DOHH2 (cell line): ENCODE results near the gene GLI3.

Experiments used
- H3F3A ChIP-seq: fragments of 200-600 bp; sonication (generic), shearing (Covaris generic); 2 replicates; pipeline ENCODE4 v1.6.0; 2016; ENCODE audit warnings: antibody characterized with exemption, mild to moderate bottlenecking; ENCODE audit not compliant: control insufficient read depth, insufficient read depth
- H3K27ac ChIP-seq: fragments of 200-600 bp; sonication (generic); 2 replicates; pipeline ENCODE4 v1.5.1; 2014; ENCODE audit warnings: low read depth, mild to moderate bottlenecking, low read length, moderate library complexity
- H3K27me3 ChIP-seq: fragments of 200-600 bp; sonication (generic); 2 replicates; pipeline ENCODE4 v1.6.1; 2014; ENCODE audit warnings: mild to moderate bottlenecking, low read length, mixed read lengths; ENCODE audit not compliant: control insufficient read depth
- H3K36me3 ChIP-seq: fragments of 200-600 bp; sonication (generic); 2 replicates; pipeline ENCODE4 v1.6.1; 2014; ENCODE audit warnings: mild to moderate bottlenecking, low read length, moderate library complexity, mixed read lengths; ENCODE audit not compliant: control insufficient read depth
- H3K4me1 ChIP-seq: fragments of 200-600 bp; sonication (generic); 2 replicates; pipeline ENCODE4 v1.6.1; 2014; ENCODE audit warnings: mild to moderate bottlenecking, low read length, mixed read lengths; ENCODE audit not compliant: control insufficient read depth
- H3K4me2 ChIP-seq: fragments of 200-600 bp; sonication (generic); 2 replicates; pipeline ENCODE4 v1.6.0; 2014; ENCODE audit warnings: mild to moderate bottlenecking, low read length, moderate library complexity
- H3K4me3 ChIP-seq: fragments of 200-600 bp; sonication (generic); 2 replicates; pipeline ENCODE4 v1.5.1; 2014; ENCODE audit warnings: mild to moderate bottlenecking, low read length, mixed read lengths
- H3K79me2 ChIP-seq: fragments of 200-600 bp; sonication (generic); 2 replicates; pipeline ENCODE4 v1.6.1; 2014; ENCODE audit warnings: mild to moderate bottlenecking, low read length, mixed read lengths; ENCODE audit not compliant: control insufficient read depth
- H3K9me2 ChIP-seq: fragments of 200-600 bp; sonication (generic); replicated peaks from 2 replicates; pipeline ENCODE4 v1.6.1; 2014; ENCODE audit warnings: mild to moderate bottlenecking, low read length, mixed read lengths; ENCODE audit not compliant: control insufficient read depth
- H3K9me3 ChIP-seq: fragments of 200-600 bp; sonication (generic); 2 replicates; pipeline ENCODE4 v1.6.1; 2014; ENCODE audit warnings: antibody characterized with exemption, low read length, mixed read lengths; ENCODE audit not compliant: control insufficient read depth, insufficient read depth
- H4K20me1 ChIP-seq: fragments of 200-600 bp; sonication (generic); 2 replicates; pipeline ENCODE4 v1.6.0; 2014; ENCODE audit warnings: low read depth, mild to moderate bottlenecking, antibody characterized with exemption, low read length, moderate library complexity; ENCODE audit not compliant: control insufficient read depth, insufficient read depth
- EZH2phosphoT487 ChIP-seq: fragments of 200-600 bp; sonication (generic); IDR thresholded peaks from 2 replicates; pipeline ENCODE4 v1.6.1; 2017; ENCODE audit warnings: borderline replicate concordance, mild to moderate bottlenecking, antibody characterized with exemption, low read length, moderate library complexity, mixed read lengths
- TF ChIP-seq, protein P1 (sequence below): fragments of 200-600 bp; sonication (generic); IDR thresholded peaks from one replicate; pipeline ENCODE4 v1.5.1; 2014; ENCODE audit warnings: antibody characterized with exemption, mild to moderate bottlenecking, low read depth, low read length; ENCODE audit not compliant: poor library complexity, severe bottlenecking

GLI3 gene

DNA sequence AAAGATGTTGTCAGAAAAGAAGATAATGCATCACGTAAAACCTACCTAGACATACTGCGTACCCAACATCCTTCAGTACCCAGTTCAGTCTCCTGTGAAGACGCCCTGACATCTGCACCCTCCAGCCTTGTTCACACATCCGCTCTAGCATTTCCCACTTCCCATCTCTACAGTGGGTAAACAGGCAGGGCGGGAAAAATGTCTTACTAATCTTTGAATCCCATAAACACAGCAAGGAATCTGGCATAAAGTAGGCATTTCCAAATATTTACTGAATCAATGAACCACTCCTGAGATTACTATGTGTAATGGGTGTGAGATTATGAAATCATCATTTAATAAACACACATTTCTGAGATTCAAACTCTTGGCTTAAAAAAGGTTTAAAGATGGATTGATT is 132.8 kb downstream of the GLI3 start:
- Histone ChIP-seq H4K20me1 (no peaks in the 10 kb centered on the region), H3K36me3 (no peaks in the 10 kb centered on the region), H3K27me3 (no peaks in the 10 kb centered on the region), H3K9me2 (no peaks in the 10 kb centered on the region), H3K27ac (no peak overlapping the region), H3K79me2 (no peaks in the 10 kb centered on the region), H3K4me2 (no peak overlapping the region), H3K4me3 (no peak overlapping the region), H3K9me3 (no peaks in the 10 kb centered on the region), H3F3A (no peaks in the 10 kb centered on the region), H3K4me1 (no peaks in the 10 kb centered on the region)
- TF ChIP-seq, protein P1, sequence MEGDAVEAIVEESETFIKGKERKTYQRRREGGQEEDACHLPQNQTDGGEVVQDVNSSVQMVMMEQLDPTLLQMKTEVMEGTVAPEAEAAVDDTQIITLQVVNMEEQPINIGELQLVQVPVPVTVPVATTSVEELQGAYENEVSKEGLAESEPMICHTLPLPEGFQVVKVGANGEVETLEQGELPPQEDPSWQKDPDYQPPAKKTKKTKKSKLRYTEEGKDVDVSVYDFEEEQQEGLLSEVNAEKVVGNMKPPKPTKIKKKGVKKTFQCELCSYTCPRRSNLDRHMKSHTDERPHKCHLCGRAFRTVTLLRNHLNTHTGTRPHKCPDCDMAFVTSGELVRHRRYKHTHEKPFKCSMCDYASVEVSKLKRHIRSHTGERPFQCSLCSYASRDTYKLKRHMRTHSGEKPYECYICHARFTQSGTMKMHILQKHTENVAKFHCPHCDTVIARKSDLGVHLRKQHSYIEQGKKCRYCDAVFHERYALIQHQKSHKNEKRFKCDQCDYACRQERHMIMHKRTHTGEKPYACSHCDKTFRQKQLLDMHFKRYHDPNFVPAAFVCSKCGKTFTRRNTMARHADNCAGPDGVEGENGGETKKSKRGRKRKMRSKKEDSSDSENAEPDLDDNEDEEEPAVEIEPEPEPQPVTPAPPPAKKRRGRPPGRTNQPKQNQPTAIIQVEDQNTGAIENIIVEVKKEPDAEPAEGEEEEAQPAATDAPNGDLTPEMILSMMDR, result no peak
- no peak for TF ChIP-seq EZH2phosphoT487

DNA sequence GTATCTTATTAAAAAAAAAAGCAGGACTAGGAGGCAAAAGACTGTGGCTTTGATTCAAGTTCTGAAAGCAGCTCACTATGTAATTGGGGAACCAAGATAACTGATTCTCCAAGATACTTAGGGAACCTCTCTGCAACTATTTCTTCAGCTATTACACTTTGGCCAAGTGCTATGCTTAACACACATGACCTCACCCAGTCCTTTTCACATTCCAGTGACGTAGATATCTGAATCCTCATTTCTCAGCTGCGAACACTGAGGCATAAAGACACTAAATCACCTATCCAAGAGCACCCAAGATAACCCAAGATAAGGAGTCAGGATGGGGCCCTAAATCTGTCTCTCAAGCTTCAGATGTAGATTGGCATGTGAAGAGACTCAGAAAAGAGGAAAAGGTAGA is 133.6 kb downstream of the GLI3 start:
- Histone ChIP-seq H3F3A (no peaks in the 10 kb centered on the region), H3K27ac (no peak overlapping the region), H3K9me3 (no peaks in the 10 kb centered on the region), H3K4me3 (no peak overlapping the region), H3K9me2 (no peaks in the 10 kb centered on the region), H3K79me2 (no peaks in the 10 kb centered on the region), H3K4me1 (no peaks in the 10 kb centered on the region), H3K4me2 (no peak overlapping the region), H3K27me3 (no peaks in the 10 kb centered on the region), H4K20me1 (no peaks in the 10 kb centered on the region), H3K36me3 (no peaks in the 10 kb centered on the region)
- TF ChIP-seq, protein P1, result no peak
- TF ChIP-seq EZH2phosphoT487, result no peak

DNA sequence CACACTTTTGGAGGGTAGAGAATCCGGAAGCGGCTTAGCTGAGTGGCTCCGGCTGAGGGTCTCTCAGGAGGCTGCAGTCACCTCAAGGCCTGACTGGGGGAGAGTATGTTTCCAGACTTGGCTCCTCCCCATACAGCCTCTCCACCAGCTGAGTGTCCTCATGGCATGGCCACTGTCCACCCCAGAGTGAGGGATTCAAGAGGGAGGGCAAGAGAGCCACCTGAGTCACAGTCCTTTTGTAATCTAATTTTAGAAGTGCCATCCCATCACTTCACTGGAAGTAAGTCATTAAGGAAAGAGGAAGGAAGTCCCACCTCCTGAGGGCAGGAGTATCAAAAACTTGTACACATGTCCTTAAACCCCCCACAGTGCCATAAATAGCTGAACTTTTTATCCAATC is 134.0 kb downstream of the GLI3 start:
- TF ChIP-seq EZH2phosphoT487, result no peak
- TF ChIP-seq, protein P1, result no peak

DNA sequence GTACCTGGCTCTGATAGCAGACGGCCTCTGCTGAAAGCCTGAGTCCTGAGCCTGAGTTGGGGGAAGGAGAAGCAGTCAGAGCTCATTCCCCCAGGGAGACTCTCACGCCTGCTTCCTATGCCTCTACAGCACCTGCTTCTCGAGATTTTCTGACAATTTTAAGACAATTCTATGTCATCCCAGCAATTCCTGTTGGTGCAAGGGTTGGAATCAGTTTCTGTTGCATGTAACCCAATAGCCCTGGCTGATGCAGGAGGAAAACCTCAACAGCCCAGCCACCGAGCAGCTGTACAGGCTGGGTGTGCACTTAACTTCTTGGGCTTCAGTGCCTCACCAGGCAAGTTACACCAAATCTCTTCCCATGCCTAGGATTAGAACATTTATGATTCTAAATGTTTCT is 134.7 kb downstream of the GLI3 start:
- Histone ChIP-seq H3K9me3 (no peaks in the 10 kb centered on the region; the same call in 1 of the 2 replicates), H3K79me2 (no peaks in the 10 kb centered on the region), H3K4me3 (no peak overlapping the region), H4K20me1 (no peaks in the 10 kb centered on the region), H3F3A (no peaks in the 10 kb centered on the region), H3K4me1 (no peaks in the 10 kb centered on the region), H3K36me3 (no peaks in the 10 kb centered on the region), H3K4me2 (no peak overlapping the region), H3K27me3 (no peaks in the 10 kb centered on the region), H3K9me2 (no peaks in the 10 kb centered on the region), H3K27ac (no peak overlapping the region)
- TF ChIP-seq EZH2phosphoT487, result no peak
- TF ChIP-seq, protein P1, result no peak

More for the DNA sequence above, 134.0 kb downstream of the GLI3 start:
- no peaks in the 10 kb centered on the region for H3K27me3 ChIP-seq
- H3K27ac ChIP-seq, result no peak overlapping the region
- H3K9me3 ChIP-seq, result no peaks in the 10 kb centered on the region; the same call in 1 of the 2 replicates
- no peaks in the 10 kb centered on the region for H3K36me3 ChIP-seq
- no peak overlapping the region for H3K4me2 ChIP-seq
- H3K4me3 ChIP-seq, result no peak overlapping the region
- H4K20me1 ChIP-seq, result no peaks in the 10 kb centered on the region
- no peaks in the 10 kb centered on the region for H3K4me1 ChIP-seq
- no peaks in the 10 kb centered on the region for H3F3A ChIP-seq
- no peaks in the 10 kb centered on the region for H3K9me2 ChIP-seq
- no peaks in the 10 kb centered on the region for H3K79me2 ChIP-seq
